Transverse colon (tissue), 4 donors: ENCODE measurements around the gene CLCNKB.

Experiments used
- POLR2A ChIP-seq: fragments of 450-650 bp; IDR thresholded peaks from one replicate; pipeline ENCODE4 v1.6.1; 2016; ENCODE audit warnings: antibody characterized with exemption, mild to moderate bottlenecking, moderate library complexity
- POLR2AphosphoS5 ChIP-seq, 3 donors: sonication (generic); formaldehyde crosslinking; IDR thresholded peaks; one replicate each; pipeline ENCODE4 v1.6.1; 2016; ENCODE audit warnings: antibody characterized with exemption in 3 of 3
- TF ChIP-seq, protein P1 (sequence below), 5 experiments: fragments of 200-600 bp in 3 of 5; fragments of 450-650 bp in 2 of 5; sonication (generic) in 3 of 5; IDR thresholded peaks; 1 replicate in 2 of 5; 2 replicates in 3 of 5; pipeline ENCODE4 v1.5.1; 2016 to 2017; ENCODE audit warnings: antibody characterized with exemption in 5 of 5, inconsistent platforms in 3 of 5, mild to moderate bottlenecking in 2 of 5, moderate library complexity in 1 of 5

DNA sequence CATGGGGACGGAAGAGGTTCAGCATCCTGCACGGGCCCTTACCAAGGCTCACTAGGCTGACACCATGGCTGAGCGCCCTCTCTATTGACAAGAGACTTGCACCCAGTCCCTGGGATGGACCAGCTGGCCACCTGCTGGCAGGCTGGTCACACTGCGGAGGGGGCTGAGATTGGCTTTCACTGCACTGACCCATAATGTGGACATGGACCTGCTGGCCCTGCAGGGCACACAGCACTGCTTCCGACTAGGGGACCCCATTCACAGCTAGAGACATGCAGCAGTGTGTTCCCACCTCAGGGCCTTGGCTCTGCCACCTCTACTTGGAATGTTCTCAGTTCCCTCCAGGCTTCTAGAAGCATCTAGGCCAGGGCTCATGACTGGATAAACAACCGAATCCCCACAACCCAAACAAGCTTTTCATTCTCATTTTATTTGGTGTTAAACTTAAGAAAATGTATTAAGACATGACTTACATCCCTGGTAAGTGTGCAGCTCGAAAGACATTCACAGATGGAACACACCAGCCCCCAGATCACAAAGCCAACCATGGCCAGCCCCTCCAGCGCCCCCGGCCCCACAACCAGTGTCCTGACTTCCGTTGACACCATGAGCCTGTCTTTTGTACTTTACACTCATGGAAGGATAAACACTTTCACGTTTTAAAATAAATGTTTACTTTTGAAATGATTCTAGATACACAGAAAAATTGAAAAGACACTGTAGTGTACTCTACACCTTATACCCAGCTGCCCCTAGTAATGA lies 48.8 kb upstream of the CLCNKB start:
- TF ChIP-seq, protein P1, sequence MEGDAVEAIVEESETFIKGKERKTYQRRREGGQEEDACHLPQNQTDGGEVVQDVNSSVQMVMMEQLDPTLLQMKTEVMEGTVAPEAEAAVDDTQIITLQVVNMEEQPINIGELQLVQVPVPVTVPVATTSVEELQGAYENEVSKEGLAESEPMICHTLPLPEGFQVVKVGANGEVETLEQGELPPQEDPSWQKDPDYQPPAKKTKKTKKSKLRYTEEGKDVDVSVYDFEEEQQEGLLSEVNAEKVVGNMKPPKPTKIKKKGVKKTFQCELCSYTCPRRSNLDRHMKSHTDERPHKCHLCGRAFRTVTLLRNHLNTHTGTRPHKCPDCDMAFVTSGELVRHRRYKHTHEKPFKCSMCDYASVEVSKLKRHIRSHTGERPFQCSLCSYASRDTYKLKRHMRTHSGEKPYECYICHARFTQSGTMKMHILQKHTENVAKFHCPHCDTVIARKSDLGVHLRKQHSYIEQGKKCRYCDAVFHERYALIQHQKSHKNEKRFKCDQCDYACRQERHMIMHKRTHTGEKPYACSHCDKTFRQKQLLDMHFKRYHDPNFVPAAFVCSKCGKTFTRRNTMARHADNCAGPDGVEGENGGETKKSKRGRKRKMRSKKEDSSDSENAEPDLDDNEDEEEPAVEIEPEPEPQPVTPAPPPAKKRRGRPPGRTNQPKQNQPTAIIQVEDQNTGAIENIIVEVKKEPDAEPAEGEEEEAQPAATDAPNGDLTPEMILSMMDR (IDR thresholded peaks at IDR 0.05): peak; percentile 68 to 83 (median 79)
- no peak for TF ChIP-seq POLR2AphosphoS5 (IDR thresholded peaks at IDR 0.05)
- TF ChIP-seq POLR2A: no peak
